Coronary artery (tissue), 2 donors: ENCODE measurements around the gene ST3GAL3.
"Not testable (repeated sequence)": the region's sequence is repeated elsewhere in the genome, so short reads cannot be mapped to it uniquely, and the experiment has no call there.

ENCODE experiments used
- DNase-seq: peaks from one replicate; pipeline ENCODE4 v3.0.0-alpha.2; 2017; ENCODE audit warnings: low spot score
- H3K27ac ChIP-seq, 2 donors: fragments of 200-600 bp; sonication (generic); one replicate each; pipeline ENCODE4 v1.5.1; 2016 to 2019
- H3K4me3 ChIP-seq: fragments of 200-600 bp; sonication (generic); 2 replicates; pipeline ENCODE4 v1.5.1; 2016; ENCODE audit warnings: mild to moderate bottlenecking, moderate library complexity
- CTCF ChIP-seq: fragments of 200-600 bp; sonication (generic); IDR thresholded peaks from one replicate; pipeline ENCODE4 v1.5.1; 2019; ENCODE audit warnings: antibody characterized with exemption

Gene ST3GAL3

DNA sequence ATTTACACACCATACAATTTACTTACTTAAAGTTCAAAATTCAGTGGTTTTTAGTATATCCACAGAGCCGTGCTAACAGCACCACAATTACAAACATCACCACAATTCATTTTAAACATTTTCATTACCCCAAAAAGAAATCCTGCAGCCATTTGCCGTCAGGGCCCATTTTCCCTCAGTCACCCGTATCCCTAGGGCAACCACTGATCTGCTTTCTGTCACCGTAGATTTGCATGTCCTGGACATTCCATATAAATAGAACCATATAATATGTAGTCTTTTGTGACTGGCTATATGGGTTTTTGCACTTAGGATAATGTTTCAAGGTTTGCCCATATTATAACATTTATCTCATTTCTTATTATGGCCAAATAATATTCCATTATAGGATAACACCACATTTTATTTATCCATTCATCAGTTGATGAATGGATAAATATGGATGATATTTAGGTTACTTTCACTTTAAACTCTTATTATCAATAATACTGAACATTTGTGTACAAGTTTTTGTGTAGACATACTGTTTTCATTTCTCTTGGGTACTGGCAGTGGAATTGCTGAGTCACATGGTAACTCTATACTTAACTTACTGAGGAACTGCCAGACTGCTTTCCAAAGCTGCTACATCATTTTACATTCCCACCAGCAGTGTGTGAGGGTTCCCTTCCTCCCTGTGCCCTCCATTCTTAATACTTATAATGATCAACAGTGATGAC lies 68.9 kb downstream of the ST3GAL3 start:
- DNase-seq: no peak
- Histone ChIP-seq H3K4me3 (no peak overlapping the region), H3K27ac (no peak overlapping the region)
- no peak for TF ChIP-seq CTCF

DNA sequence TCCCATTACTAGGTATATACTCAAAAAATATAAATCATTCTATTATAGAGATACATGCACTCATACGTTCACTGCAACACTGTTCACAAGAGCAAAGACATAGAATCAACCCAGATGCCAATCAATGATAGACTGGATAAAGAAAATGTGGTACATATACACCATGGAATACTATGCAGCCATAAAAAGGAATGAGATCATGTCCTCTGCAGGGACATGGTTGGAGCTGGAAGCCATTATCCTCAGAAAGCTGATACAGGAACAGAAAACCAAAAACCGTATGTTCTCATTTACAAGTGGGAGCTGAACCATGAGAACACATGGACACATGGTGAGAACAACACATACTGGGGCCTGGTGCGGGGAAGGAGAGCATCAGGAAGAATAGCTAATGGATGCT lies 70.6 kb downstream of the ST3GAL3 start:
- H3K4me3 ChIP-seq, H3K27ac ChIP-seq, DNase-seq: not testable (repeated sequence)

GRCh38 chr1:43779266-43779665 lies 71.9 kb downstream of the ST3GAL3 start:
- no peak for DNase-seq
- Histone ChIP-seq H3K27ac (no peak overlapping the region), H3K4me3 (no peak overlapping the region)
- no peak for TF ChIP-seq CTCF

GRCh38 chr1:43779805-43780403 lies 72.6 kb downstream of the ST3GAL3 start:
- DNase-seq: no peak
- no peak for TF ChIP-seq CTCF

DNA sequence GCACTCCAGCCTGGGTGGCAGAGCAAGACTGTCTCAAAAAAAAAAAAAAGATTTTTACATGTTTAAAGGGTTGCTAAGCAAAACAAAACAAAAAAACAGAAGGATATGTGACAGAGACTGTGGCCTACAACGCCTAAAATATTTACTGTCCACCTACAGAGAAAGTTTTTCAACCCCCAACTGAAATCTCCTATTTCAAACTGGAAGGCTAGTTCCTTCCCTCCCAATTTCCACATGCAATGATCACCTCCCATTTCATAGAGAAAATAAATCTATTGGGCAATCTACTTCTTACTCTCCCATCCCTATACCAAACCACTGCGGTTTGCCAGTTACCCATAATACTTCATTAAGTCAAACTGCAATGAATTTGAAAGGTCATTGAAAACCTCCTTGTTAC lies 74.2 kb downstream of the ST3GAL3 start:
- no peak for TF ChIP-seq CTCF
- Histone ChIP-seq H3K27ac (no peak overlapping the region), H3K4me3 (no peak overlapping the region)
- DNase-seq: no peak

More at GRCh38 chr1:43779805-43780403, 72.6 kb downstream of the ST3GAL3 start:
- H3K4me3 ChIP-seq: no peak overlapping the region
- no peak overlapping the region for H3K27ac ChIP-seq

DNA sequence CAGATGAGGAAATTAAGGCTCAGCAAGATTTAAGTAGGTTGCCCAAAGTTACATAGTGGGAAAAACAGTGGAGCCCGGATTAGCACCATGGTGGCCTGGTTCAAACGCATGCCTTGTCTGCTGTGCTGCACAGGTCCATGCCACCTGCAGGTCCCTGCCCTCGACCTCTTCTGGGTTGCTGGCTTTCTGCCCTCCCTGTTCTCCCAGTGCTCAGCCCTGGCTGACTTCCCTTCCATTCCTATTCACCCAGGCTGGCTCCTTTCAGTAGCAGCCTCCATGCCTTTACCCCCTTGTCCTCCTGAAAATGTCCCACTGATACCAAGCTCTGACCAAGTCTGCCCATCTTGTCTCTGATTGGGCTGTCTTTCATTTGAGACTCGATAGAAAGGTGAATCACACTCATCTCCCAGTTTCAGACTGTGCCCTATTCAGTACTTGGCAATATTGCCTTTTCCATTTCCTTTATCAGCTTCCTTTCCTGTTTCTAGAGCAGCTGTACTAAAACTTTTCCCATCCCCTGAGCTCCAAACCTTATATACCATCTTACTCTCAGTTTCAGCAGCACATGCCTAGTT lies 75.8 kb downstream of the ST3GAL3 start:
- no peak overlapping the region for H3K27ac ChIP-seq
- no peak for DNase-seq
- no peak for TF ChIP-seq CTCF
- H3K4me3 ChIP-seq: no peak overlapping the region

GRCh38 chr1:43783671-43784205 lies 76.4 kb downstream of the ST3GAL3 start:
- H3K27ac ChIP-seq: no peak overlapping the region
- no peak overlapping the region for H3K4me3 ChIP-seq
- no peak for TF ChIP-seq CTCF
- no peak for DNase-seq
